Measurements from ENCODE around the gene IL21. TPM values are rescaled to one million over a fixed set of nuclear protein-coding genes. Genes with fewer than 3 reads are reported as not detected.
"Not testable (repeated sequence)": the region's sequence is repeated elsewhere in the genome, so short reads cannot be mapped to it uniquely, and the experiment has no call there.

Gene IL21
- total and polyA plus RNA-seq, 2 donors (not counting 1 experiment from before 2014, with no cell fraction given), result not detected

GRCh38 chr4:122577189-122577553 is 43.7 kb downstream of the IL21 start:
- Histone ChIP-seq H4K20me1 (ENCODE audit: control insufficient read depth, extremely low read depth, insufficient read depth, low read length) (no peaks in the 10 kb centered on the region), H3K4me2 (ENCODE audit: extremely low read depth, insufficient read depth, low read length) (no peak overlapping the region), H3K9me3 (ENCODE audit: control insufficient read depth, insufficient read depth, low read depth, low read length) (no peaks in the 10 kb centered on the region), H3K4me1 (ENCODE audit: control insufficient read depth, extremely low read depth, insufficient read depth, low read length) (no peaks in the 10 kb centered on the region), H3K9ac (ENCODE audit: insufficient read depth, low read length) (no peak overlapping the region), H3K4me3 (replicated peaks in 1 of 4; ENCODE audit: control extremely low read depth in 1 of 4, insufficient read depth in 1 of 4, low read depth in 3 of 4, low read length in 4 of 4) (no peak overlapping the region), H3K27me3 (ENCODE audit: control insufficient read depth, insufficient read depth, low read length) (no peaks in the 10 kb centered on the region), H3K79me2 (ENCODE audit: control insufficient read depth, insufficient read depth, low read length) (no peaks in the 10 kb centered on the region), H3K36me3 (ENCODE audit: control insufficient read depth, insufficient read depth, low read length) (no peaks in the 10 kb centered on the region), H2AFZ (ENCODE audit: low read length) (no peak overlapping the region), H3K27ac (ENCODE audit: insufficient read depth, low read length) (no peak overlapping the region)
- DNase-seq (ENCODE audit: low read depth in 2 of 2), result no peak
- TF ChIP-seq EZH2 (IDR thresholded peaks at IDR 0.05; ENCODE audit: low read length, missing control alignments), result no peak
- no peak for TF ChIP-seq CTCF (conservative IDR thresholded peaks at IDR 0.05 in 1 of 2, IDR thresholded peaks at IDR 0.05 in 1 of 2; ENCODE audit: low read depth in 1 of 2, low read length in 2 of 2)

GRCh38 chr4:122576261-122577188 is 44.3 kb downstream of the IL21 start:
- Histone ChIP-seq H3K9me3 (ENCODE audit: control insufficient read depth, insufficient read depth, low read depth, low read length) (no peaks in the 10 kb centered on the region), H3K4me3 (replicated peaks in 1 of 4; ENCODE audit: control extremely low read depth in 1 of 4, insufficient read depth in 1 of 4, low read depth in 3 of 4, low read length in 4 of 4) (no peak overlapping the region), H3K4me2 (ENCODE audit: extremely low read depth, insufficient read depth, low read length) (no peak overlapping the region), H3K36me3 (ENCODE audit: control insufficient read depth, insufficient read depth, low read length) (no peaks in the 10 kb centered on the region), H3K9ac (ENCODE audit: insufficient read depth, low read length) (no peak overlapping the region), H3K79me2 (ENCODE audit: control insufficient read depth, insufficient read depth, low read length) (no peaks in the 10 kb centered on the region), H2AFZ (ENCODE audit: low read length) (no peak overlapping the region), H3K27me3 (ENCODE audit: control insufficient read depth, insufficient read depth, low read length) (no peaks in the 10 kb centered on the region), H3K4me1 (ENCODE audit: control insufficient read depth, extremely low read depth, insufficient read depth, low read length) (no peaks in the 10 kb centered on the region), H3K27ac (ENCODE audit: insufficient read depth, low read length) (no peak overlapping the region), H4K20me1 (ENCODE audit: control insufficient read depth, extremely low read depth, insufficient read depth, low read length) (no peaks in the 10 kb centered on the region)
- TF ChIP-seq EZH2 (IDR thresholded peaks at IDR 0.05; ENCODE audit: low read length, missing control alignments) (no peak), CTCF (conservative IDR thresholded peaks at IDR 0.05 in 1 of 2, IDR thresholded peaks at IDR 0.05 in 1 of 2; ENCODE audit: low read depth in 1 of 2, low read length in 2 of 2) (peak; percentile 56 to 62)
- peak; percentile 39 to 71 for DNase-seq (ENCODE audit: low read depth in 2 of 2)

DNA sequence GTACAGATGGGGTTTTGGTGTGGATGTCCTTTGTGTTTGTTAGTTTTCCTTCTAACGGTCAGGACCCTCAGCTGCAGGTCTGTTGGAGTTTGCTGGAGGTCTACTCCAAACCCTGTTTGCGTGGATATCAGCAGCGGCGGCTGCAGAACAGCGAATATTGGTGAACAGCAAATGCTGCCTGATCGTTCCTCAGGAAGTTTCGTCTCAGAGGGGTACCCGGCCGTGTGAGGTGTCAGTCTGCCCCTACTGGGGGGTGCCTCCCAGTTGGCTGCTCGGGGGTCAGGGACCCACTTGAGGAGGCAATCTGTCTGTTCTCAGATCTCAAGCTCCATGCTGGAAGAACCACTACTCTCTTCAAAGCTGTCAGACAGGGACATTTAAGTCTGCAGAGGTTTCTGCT is 46.5 kb downstream of the IL21 start:
- H3K9me3 ChIP-seq (ENCODE audit: control insufficient read depth, insufficient read depth, low read depth, low read length); H3K27me3 ChIP-seq (ENCODE audit: control insufficient read depth, insufficient read depth, low read length); H3K36me3 ChIP-seq (ENCODE audit: control insufficient read depth, insufficient read depth, low read length); DNase-seq (ENCODE audit: low read depth in 2 of 2); H3K4me2 ChIP-seq (ENCODE audit: extremely low read depth, insufficient read depth, low read length); H2AFZ ChIP-seq (ENCODE audit: low read length); H3K79me2 ChIP-seq (ENCODE audit: control insufficient read depth, insufficient read depth, low read length); H3K4me1 ChIP-seq (ENCODE audit: control insufficient read depth, extremely low read depth, insufficient read depth, low read length); H3K9ac ChIP-seq (ENCODE audit: insufficient read depth, low read length); H3K4me3 ChIP-seq (replicated peaks in 1 of 4; ENCODE audit: control extremely low read depth in 1 of 4, insufficient read depth in 1 of 4, low read depth in 3 of 4, low read length in 4 of 4); H4K20me1 ChIP-seq (ENCODE audit: control insufficient read depth, extremely low read depth, insufficient read depth, low read length); H3K27ac ChIP-seq (ENCODE audit: insufficient read depth, low read length): not testable (repeated sequence)

All from fibroblast of lung (primary cell).